HepG2 (cell line): ENCODE results near the gene CEP164. TPM values are rescaled to one million over a fixed set of nuclear protein-coding genes. Genes with fewer than 3 reads are reported as not detected.

Source experiments
- ATAC-seq: fragments of 200-7000 bp; cut with Tn5 transposase; 3 replicates; pipeline ENCODE4 v1.9.1; 2020; ENCODE audit warnings: mild to moderate bottlenecking, moderate library complexity
- BruUV-seq: library from RNA; stranded (reverse); fragments of 400-500 nt; replicated peaks from 2 replicates; lab custom pipeline; 2021; lab: Mats Ljungman, UMichigan
- CTCF ChIA-PET: fragments of 300-600 bp; formaldehyde crosslinking; extraction: SDS; loops from one replicate; lab custom pipeline; 2021; ENCODE audit warnings: low total read pairs, inconsistent platforms, low intra/inter-chr PET ratio; lab: Yijun Ruan, JAX
- POLR2A ChIA-PET: fragments of 350-600 bp; sonication (Branson Sonifier 250); formaldehyde crosslinking; loops from one replicate; lab custom pipeline; 2020; ENCODE audit warnings: antibody characterized with exemption, inconsistent platforms; lab: Yijun Ruan, JAX
- DNase-seq: peaks from one replicate; pipeline ENCODE4 v3.0.0-alpha.2; 2015; ENCODE audit warnings: low spot score
- FAIRE-seq: peaks from 3 replicates; lab custom pipeline; 2011; peaks lifted over from hg19 to GRCh38; lab: Jason Lieb, UNC
- H2AFZ ChIP-seq: one replicate; pipeline ENCODE4 v1.6.1; 2011; ENCODE audit warnings: low read length, inconsistent platforms
- H3K27ac ChIP-seq: fragments of 300-600 bp; 3 replicates; pipeline ENCODE4 v1.8.0; 2011; ENCODE audit warnings: mixed run types, mild to moderate bottlenecking, mixed read lengths, low read length, inconsistent platforms; ENCODE audit not compliant: insufficient read depth; ENCODE audit errors: extremely low read length
- H3K27me3 ChIP-seq, 2 experiments: fragments of 200-600 bp in 1 of 2; 2 replicates in 1 of 2; 3 replicates in 1 of 2; pipeline versions ENCODE4 v1.6.0 to v1.8.0; 2011; ENCODE audit warnings: low read length in 2 of 2, mild to moderate bottlenecking in 2 of 2, moderate library complexity in 2 of 2, inconsistent platforms in 1 of 2; ENCODE audit not compliant: insufficient read depth in 2 of 2, control insufficient read depth in 1 of 2
- H3K36me3 ChIP-seq, 2 experiments: fragments of 200-600 bp in 1 of 2; replicated peaks in 1 of 2; 2 replicates in 1 of 2; 3 replicates in 1 of 2; pipeline versions ENCODE4 v1.5.1 to v1.8.0; 2011; ENCODE audit warnings: low read length in 2 of 2, inconsistent platforms in 1 of 2; ENCODE audit not compliant: insufficient read depth in 2 of 2, control insufficient read depth in 1 of 2
- H3K4me1 ChIP-seq: 2 replicates; pipeline ENCODE4 v1.5.1; 2012; ENCODE audit warnings: low read length, inconsistent platforms; ENCODE audit not compliant: insufficient read depth
- H3K4me2 ChIP-seq: 2 replicates; pipeline ENCODE4 v1.6.0; 2011; ENCODE audit warnings: low read depth, low read length, inconsistent platforms
- H3K4me3 ChIP-seq, 3 experiments: fragments of 200-600 bp in 1 of 3; sonication (generic), shearing (Covaris generic) in 1 of 3; replicated peaks in 1 of 3; 2 replicates each; pipeline ENCODE4 v1.5.1; 2011 to 2016; ENCODE audit warnings: low read length in 3 of 3, inconsistent platforms in 2 of 3, low read depth in 2 of 3, mild to moderate bottlenecking in 2 of 3, control low read depth in 1 of 3, mixed read lengths in 1 of 3; ENCODE audit not compliant: insufficient read depth in 1 of 3
- H3K79me2 ChIP-seq: one replicate; pipeline ENCODE4 v1.6.1; 2011; ENCODE audit warnings: low read length, inconsistent platforms; ENCODE audit not compliant: insufficient read depth
- H3K9ac ChIP-seq: 2 replicates; pipeline ENCODE4 v1.6.0; 2011; ENCODE audit warnings: mild to moderate bottlenecking, low read depth, low read length, inconsistent platforms; ENCODE audit not compliant: insufficient read depth
- H3K9me3 ChIP-seq: 2 replicates; pipeline ENCODE4 v1.5.1; 2012; ENCODE audit warnings: mild to moderate bottlenecking, low read length
- H4K20me1 ChIP-seq: 2 replicates; pipeline ENCODE4 v1.6.0; 2011; ENCODE audit warnings: inconsistent platforms, mild to moderate bottlenecking, low read length, moderate library complexity; ENCODE audit not compliant: insufficient read depth
- ATM ChIP-seq: fragments of 450-650 bp; IDR thresholded peaks from 2 replicates; pipeline ENCODE4 v1.7.1; 2017; ENCODE audit warnings: mild to moderate bottlenecking, borderline replicate concordance
- PAF1 ChIP-seq: IDR thresholded peaks from 2 replicates; pipeline ENCODE4 v1.6.1; 2016; ENCODE audit warnings: missing genetic modification reagents, missing compliant biosample characterization
- ZEB1 ChIP-seq: IDR thresholded peaks from 2 replicates; pipeline ENCODE4 v1.6.1; 2012; ENCODE audit warnings: mild to moderate bottlenecking, low read depth, inconsistent platforms; ENCODE audit not compliant: insufficient replicate concordance
- ZNF292 ChIP-seq: sonication (generic); formaldehyde crosslinking; IDR thresholded peaks from 2 replicates; pipeline ENCODE4 v1.8.1; 2022; ENCODE audit warnings: mild to moderate bottlenecking, low read depth, missing genetic modification reagents, borderline replicate concordance
- ZNF501 ChIP-seq: sonication (generic); formaldehyde crosslinking; IDR thresholded peaks from 2 replicates; pipeline ENCODE4 v1.5.1; 2020; ENCODE audit warnings: mild to moderate bottlenecking, moderate library complexity, missing genetic modification reagents
- WGBS: methylation state at CpG from one replicate; pipeline ENCODE4 v1.1.6; 2017; ENCODE audit warnings: low lambda C conversion rate; 5-methylcytosine and 5-hydroxymethylcytosine counted together
- in situ Hi-C: cut with HindIII; loops from 2 replicates; pipeline ENCODE4 v1.10.0; 2017; ENCODE audit warnings: low pct_unique_long_range_greater_than_20kb; ENCODE audit not compliant: extremely low pct_ligation_motif_present
- intact Hi-C: fragments of 100-400 bp; cut with micrococcal nuclease; formaldehyde crosslinking; loops from one replicate; pipeline ENCODE4 v1.10.0; 2022; ENCODE audit not compliant: unreplicated experiment
- polyA plus RNA-seq, 8 experiments: library from polyadenylated mRNA; depleted of rRNA in 3 of 8; stranded (reverse) in 7 of 8; unstranded in 1 of 8; fragments of >200 nt; fragmentation: Illumina TruSeq in 4 of 8; extraction: Trizol in 4 of 8; gene quantifications; 2 replicates each; pipeline versions ENCODE4 v1.2.1 to v1.2.3, GENCODE V29; 2011 to 2016; ENCODE audit warnings: low read depth in 4 of 8, missing spikeins in 1 of 8, mixed read lengths in 1 of 8; ENCODE audit not compliant: insufficient read depth in 1 of 8
- total RNA-seq, 5 experiments: library from RNA; depleted of rRNA; stranded (reverse); fragments of >200 nt; fragmentation: Illumina TruSeq; extraction: Trizol; gene quantifications; 2 replicates each; pipeline ENCODE4 v1.2.3, GENCODE V29; 2016; ENCODE audit warnings: low read depth in 1 of 5
- TF ChIP-seq, protein P1 (sequence below), 2 experiments: sonication (generic) in 1 of 2; formaldehyde crosslinking in 1 of 2; IDR thresholded peaks; 2 replicates each; pipeline versions ENCODE4 v1.4.0 to v1.6.1; 2016 to 2020; ENCODE audit warnings: borderline replicate concordance in 1 of 2, low read depth in 1 of 2, mild to moderate bottlenecking in 1 of 2, missing genetic modification reagents in 1 of 2
- TF ChIP-seq, protein P2 (sequence below), 2 experiments: fragments of 450-650 bp in 1 of 2; sonication (generic) in 1 of 2; formaldehyde crosslinking in 1 of 2; IDR thresholded peaks; 2 replicates each; pipeline versions ENCODE4 v1.6.1 to v1.8.0; 2016 to 2022; ENCODE audit warnings: antibody characterized with exemption in 1 of 2, mild to moderate bottlenecking in 1 of 2, missing genetic modification reagents in 1 of 2

The CEP164 gene
- total and polyA plus RNA-seq, 2 of the 13 experiments (the other 11 are each of a cell fraction or from before 2014, with no cell fraction given), result 11.4 to 15.2 TPM

DNA sequence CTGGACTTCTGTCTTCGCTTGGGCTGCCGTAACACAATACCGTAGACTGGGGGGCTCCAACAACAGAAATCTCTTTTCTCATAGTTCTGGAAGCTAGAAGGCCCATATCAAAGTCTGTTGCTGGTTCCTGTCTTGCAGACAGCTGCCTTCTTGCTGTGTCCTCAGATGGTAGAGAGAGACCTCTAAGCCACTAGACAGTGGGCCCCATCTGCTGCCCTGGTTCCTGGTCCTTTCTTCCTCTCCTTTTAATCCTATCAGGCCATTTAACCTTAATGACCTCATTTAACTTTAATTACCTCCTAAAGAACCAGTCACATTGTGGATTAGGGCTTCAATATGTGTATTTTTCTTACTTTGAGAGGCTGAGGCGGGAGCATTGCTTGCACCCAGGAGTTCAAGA lies 9.4 kb downstream of the CEP164 start (continued):
- TF ChIP-seq ZNF501 (CRISPR knock-in tag) (no peak), ZNF292 (CRISPR knock-in tag) (no peak), ATM (no peak), ZEB1 (no peak), PAF1 (CRISPR knock-in tag) (no peak)
- TF ChIP-seq, protein P1, sequence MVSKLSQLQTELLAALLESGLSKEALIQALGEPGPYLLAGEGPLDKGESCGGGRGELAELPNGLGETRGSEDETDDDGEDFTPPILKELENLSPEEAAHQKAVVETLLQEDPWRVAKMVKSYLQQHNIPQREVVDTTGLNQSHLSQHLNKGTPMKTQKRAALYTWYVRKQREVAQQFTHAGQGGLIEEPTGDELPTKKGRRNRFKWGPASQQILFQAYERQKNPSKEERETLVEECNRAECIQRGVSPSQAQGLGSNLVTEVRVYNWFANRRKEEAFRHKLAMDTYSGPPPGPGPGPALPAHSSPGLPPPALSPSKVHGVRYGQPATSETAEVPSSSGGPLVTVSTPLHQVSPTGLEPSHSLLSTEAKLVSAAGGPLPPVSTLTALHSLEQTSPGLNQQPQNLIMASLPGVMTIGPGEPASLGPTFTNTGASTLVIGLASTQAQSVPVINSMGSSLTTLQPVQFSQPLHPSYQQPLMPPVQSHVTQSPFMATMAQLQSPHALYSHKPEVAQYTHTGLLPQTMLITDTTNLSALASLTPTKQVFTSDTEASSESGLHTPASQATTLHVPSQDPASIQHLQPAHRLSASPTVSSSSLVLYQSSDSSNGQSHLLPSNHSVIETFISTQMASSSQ (IDR thresholded peaks at IDR 0.05; ENCODE audit: low read depth), result no peak
- TF ChIP-seq, protein P1 (CRISPR knock-in tag; IDR thresholded peaks at IDR 0.05; ENCODE audit: borderline replicate concordance), result no peak
- TF ChIP-seq, all 625 proteins: peak for 0

DNA sequence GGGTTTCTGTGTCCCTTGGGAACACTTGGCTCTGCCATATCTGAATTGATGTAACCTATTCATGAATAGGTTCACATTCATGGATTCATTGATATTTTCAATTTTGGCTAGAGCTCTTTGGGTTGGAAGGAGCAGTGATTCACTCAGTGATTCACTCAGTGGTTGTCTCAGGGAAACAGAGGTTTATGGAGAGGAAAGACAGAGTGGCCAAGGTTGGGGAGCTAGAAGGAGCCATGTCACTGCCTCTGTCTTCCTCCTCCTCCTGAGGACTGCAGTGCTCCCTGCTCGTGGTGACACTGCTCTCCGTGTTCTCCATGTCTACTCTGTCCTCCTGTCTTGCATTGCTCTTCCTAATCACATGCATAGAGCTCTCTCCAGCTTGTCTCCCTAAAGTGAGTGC lies 17.4 kb downstream of the CEP164 start:
- Histone ChIP-seq H3K9ac (no peak overlapping the region), H3K79me2 (no peaks in the 10 kb centered on the region), H3K4me3 (no peak overlapping the region), H4K20me1 (no peaks in the 10 kb centered on the region), H3K4me2 (no peak overlapping the region), H2AFZ (no peak overlapping the region), H3K27me3 (no peaks in the 10 kb centered on the region), H3K27ac (no peak overlapping the region), H3K36me3 (peaks cover 8 to 15% of the 10 kb centered on the region in 2 experiments; a peak in 4 of 5 replicates), H3K9me3 (no peaks in the 10 kb centered on the region), H3K4me1 (no peaks in the 10 kb centered on the region)
- in situ Hi-C loops (no loop called here), intact Hi-C loops (no loop called here)
- FAIRE-seq, result no peak
- ChIA-PET POLR2A (no interaction called here), CTCF (no interaction called here)
- ATAC-seq, result no peak
- no peak for DNase-seq
- BruUV-seq, result no TSS peak
- WGBS, result 90% methylated on average over 2 of the region's 2 CpGs
- TF ChIP-seq, protein P2, sequence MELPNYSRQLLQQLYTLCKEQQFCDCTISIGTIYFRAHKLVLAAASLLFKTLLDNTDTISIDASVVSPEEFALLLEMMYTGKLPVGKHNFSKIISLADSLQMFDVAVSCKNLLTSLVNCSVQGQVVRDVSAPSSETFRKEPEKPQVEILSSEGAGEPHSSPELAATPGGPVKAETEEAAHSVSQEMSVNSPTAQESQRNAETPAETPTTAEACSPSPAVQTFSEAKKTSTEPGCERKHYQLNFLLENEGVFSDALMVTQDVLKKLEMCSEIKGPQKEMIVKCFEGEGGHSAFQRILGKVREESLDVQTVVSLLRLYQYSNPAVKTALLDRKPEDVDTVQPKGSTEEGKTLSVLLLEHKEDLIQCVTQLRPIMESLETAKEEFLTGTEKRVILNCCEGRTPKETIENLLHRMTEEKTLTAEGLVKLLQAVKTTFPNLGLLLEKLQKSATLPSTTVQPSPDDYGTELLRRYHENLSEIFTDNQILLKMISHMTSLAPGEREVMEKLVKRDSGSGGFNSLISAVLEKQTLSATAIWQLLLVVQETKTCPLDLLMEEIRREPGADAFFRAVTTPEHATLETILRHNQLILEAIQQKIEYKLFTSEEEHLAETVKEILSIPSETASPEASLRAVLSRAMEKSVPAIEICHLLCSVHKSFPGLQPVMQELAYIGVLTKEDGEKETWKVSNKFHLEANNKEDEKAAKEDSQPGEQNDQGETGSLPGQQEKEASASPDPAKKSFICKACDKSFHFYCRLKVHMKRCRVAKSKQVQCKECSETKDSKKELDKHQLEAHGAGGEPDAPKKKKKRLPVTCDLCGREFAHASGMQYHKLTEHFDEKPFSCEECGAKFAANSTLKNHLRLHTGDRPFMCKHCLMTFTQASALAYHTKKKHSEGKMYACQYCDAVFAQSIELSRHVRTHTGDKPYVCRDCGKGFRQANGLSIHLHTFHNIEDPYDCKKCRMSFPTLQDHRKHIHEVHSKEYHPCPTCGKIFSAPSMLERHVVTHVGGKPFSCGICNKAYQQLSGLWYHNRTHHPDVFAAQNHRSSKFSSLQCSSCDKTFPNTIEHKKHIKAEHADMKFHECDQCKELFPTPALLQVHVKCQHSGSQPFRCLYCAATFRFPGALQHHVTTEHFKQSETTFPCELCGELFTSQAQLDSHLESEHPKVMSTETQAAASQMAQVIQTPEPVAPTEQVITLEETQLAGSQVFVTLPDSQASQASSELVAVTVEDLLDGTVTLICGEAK (IDR thresholded peaks at IDR 0.05), result no peak
- TF ChIP-seq, protein P2 (CRISPR knock-in tag; IDR thresholded peaks at IDR 0.05), result no peak
